ENCODE data around the gene TKT. TPM values are rescaled to one million over a fixed set of nuclear protein-coding genes. Genes with fewer than 3 reads are reported as not detected.

TKT gene
- total and polyA plus RNA-seq, 2 of the 13 experiments (the other 11 are each of a cell fraction or from before 2014, with no cell fraction given), result 150 to 238 TPM

DNA sequence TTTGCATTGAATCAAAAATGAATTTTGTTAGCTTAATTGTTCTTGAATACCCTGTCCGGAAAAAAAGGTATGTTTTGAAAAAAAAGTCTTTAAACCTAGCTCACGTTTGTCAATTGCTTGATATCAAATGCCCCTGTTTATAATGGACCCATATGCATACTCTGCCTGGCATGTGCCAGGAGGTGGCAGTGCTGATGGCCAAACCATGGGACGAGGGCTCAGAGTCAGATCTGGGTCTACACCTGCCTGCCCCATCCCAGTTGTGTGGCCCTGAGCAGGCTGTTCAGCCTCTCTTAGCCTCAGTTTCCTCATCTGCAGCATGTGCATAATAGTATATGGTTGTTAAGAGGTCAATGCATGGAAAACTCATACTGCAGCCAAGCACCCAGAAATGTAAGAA, 56.0 kb downstream of the TKT start (continued):
- TF ChIP-seq, protein P1, sequence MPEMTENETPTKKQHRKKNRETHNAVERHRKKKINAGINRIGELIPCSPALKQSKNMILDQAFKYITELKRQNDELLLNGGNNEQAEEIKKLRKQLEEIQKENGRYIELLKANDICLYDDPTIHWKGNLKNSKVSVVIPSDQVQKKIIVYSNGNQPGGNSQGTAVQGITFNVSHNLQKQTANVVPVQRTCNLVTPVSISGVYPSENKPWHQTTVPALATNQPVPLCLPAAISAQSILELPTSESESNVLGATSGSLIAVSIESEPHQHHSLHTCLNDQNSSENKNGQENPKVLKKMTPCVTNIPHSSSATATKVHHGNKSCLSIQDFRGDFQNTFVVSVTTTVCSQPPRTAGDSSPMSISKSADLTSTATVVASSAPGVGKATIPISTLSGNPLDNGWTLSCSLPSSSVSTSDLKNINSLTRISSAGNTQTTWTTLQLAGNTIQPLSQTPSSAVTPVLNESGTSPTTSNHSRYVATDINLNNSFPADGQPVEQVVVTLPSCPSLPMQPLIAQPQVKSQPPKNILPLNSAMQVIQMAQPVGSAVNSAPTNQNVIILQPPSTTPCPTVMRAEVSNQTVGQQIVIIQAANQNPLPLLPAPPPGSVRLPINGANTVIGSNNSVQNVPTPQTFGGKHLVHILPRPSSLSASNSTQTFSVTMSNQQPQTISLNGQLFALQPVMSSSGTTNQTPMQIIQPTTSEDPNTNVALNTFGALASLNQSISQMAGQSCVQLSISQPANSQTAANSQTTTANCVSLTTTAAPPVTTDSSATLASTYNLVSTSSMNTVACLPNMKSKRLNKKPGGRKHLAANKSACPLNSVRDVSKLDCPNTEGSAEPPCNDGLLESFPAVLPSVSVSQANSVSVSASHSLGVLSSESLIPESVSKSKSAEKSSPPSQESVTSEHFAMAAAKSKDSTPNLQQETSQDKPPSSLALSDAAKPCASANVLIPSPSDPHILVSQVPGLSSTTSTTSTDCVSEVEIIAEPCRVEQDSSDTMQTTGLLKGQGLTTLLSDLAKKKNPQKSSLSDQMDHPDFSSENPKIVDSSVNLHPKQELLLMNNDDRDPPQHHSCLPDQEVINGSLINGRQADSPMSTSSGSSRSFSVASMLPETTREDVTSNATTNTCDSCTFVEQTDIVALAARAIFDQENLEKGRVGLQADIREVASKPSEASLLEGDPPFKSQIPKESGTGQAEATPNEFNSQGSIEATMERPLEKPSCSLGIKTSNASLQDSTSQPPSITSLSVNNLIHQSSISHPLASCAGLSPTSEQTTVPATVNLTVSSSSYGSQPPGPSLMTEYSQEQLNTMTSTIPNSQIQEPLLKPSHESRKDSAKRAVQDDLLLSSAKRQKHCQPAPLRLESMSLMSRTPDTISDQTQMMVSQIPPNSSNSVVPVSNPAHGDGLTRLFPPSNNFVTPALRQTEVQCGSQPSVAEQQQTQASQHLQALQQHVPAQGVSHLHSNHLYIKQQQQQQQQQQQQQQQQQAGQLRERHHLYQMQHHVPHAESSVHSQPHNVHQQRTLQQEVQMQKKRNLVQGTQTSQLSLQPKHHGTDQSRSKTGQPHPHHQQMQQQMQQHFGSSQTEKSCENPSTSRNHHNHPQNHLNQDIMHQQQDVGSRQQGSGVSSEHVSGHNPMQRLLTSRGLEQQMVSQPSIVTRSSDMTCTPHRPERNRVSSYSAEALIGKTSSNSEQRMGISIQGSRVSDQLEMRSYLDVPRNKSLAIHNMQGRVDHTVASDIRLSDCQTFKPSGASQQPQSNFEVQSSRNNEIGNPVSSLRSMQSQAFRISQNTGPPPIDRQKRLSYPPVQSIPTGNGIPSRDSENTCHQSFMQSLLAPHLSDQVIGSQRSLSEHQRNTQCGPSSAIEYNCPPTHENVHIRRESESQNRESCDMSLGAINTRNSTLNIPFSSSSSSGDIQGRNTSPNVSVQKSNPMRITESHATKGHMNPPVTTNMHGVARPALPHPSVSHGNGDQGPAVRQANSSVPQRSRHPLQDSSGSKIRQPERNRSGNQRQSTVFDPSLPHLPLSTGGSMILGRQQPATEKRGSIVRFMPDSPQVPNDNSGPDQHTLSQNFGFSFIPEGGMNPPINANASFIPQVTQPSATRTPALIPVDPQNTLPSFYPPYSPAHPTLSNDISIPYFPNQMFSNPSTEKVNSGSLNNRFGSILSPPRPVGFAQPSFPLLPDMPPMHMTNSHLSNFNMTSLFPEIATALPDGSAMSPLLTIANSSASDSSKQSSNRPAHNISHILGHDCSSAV (CRISPR knock-in tag; IDR thresholded peaks at IDR 0.05; ENCODE audit: borderline replicate concordance), result no peak
- no peak for TF ChIP-seq ZNF777 (CRISPR knock-in tag; IDR thresholded peaks at IDR 0.05)
- TF ChIP-seq ELF4 (CRISPR knock-in tag; IDR thresholded peaks at IDR 0.05; ENCODE audit: borderline replicate concordance), result no peak

DNA sequence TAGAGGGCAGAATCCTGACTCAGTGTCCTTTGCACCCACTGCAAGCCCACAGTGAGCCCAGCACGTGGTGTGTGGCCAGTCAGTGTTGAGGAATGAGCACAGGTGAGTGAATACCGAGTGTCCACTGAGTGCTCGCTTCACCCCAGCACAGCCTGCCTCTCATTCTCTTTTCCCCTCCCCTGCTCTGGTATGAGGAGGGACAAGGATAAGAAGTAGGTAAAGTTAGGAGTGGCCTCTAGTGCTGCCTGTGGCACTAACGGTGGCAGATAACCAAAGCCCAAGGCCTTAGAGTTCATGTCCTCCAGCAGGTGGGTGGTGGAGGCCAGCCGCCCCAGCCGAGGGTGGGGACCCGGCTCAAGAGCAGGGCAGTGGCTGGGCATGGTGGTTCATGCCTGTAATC, 56.8 kb downstream of the TKT start:
- DNase-seq (ENCODE audit: low spot score) (no peak), FAIRE-seq (no peak), ATAC-seq (no peak)
- H3K36me3 ChIP-seq (replicated peaks in 1 of 2; ENCODE audit: control insufficient read depth in 1 of 2, insufficient read depth in 2 of 2, low read length in 2 of 2), result no peaks in the 10 kb centered on the region
- no peak overlapping the region for H2AFZ ChIP-seq (ENCODE audit: low read length)
- BruUV-seq (replicated peaks), result no TSS peak
- H3K4me2 ChIP-seq (ENCODE audit: low read depth, low read length), result 0 out of 2 replicates have a peak overlapping the region, but pooled peaks have one; percentile 54
- H3K9ac ChIP-seq (ENCODE audit: insufficient read depth, low read depth, low read length), result no peak overlapping the region
- intact Hi-C loops (cut with micrococcal nuclease; ENCODE audit: unreplicated experiment), result loop anchor here (5.0 kb wide), 1 partner anchor 513 kb away; no protein-coding TSS in a partner anchor
- ChIA-PET POLR2A (interaction anchor here (1.1 kb wide), 1 partner anchor 22 kb away, joined by 4 read pairs; no protein-coding TSS in a partner anchor), CTCF (ENCODE audit: low intra/inter-chr PET ratio, low total read pairs) (interaction anchor here (0.9 to 1.4 kb wide), 2 partner anchors 64 to 85 kb away, joined by 3 to 4 read pairs; no protein-coding TSS in a partner anchor)
- H3K9me3 ChIP-seq (ENCODE audit: low read length), result no peaks in the 10 kb centered on the region
- no peaks in the 10 kb centered on the region for H3K79me2 ChIP-seq (ENCODE audit: insufficient read depth, low read length)
- no peak overlapping the region for H3K27ac ChIP-seq (ENCODE audit: extremely low read length, insufficient read depth, low read length)
- 73% methylated on average over 7 of the region's 7 CpGs for WGBS (ENCODE audit: low lambda C conversion rate)
- H3K27me3 ChIP-seq (ENCODE audit: control insufficient read depth in 1 of 2, insufficient read depth in 2 of 2, low read length in 2 of 2), result no peaks in the 10 kb centered on the region
- H3K4me3 ChIP-seq (replicated peaks in 1 of 3; ENCODE audit: insufficient read depth in 1 of 3, low read depth in 2 of 3, low read length in 3 of 3), result no peak overlapping the region
- H3K4me1 ChIP-seq (ENCODE audit: insufficient read depth, low read length), result peaks cover 36% of the 10 kb centered on the region
- in situ Hi-C loops (cut with HindIII; ENCODE audit: extremely low pct_ligation_motif_present, low pct_unique_long_range_greater_than_20kb), result loop anchor here (5.0 kb wide), 1 partner anchor 67 kb away; the partner anchor contains the start of gene RFT1
- no peaks in the 10 kb centered on the region for H4K20me1 ChIP-seq (ENCODE audit: insufficient read depth, low read length)
- TF ChIP-seq FOXK2 (IDR thresholded peaks at IDR 0.05) (no peak), JUND (CRISPR knock-in tag; IDR thresholded peaks at IDR 0.05) (no peak), TAF15 (IDR thresholded peaks at IDR 0.05; ENCODE audit: low read depth, low read length, poor library complexity, severe bottlenecking) (no peak), CREM (IDR thresholded peaks at IDR 0.05) (no peak), CREM (CRISPR knock-in tag; IDR thresholded peaks at IDR 0.05) (no peak), KLF11 (CRISPR knock-in tag; IDR thresholded peaks at IDR 0.05) (no peak), TBX2 (CRISPR knock-in tag; IDR thresholded peaks at IDR 0.05; ENCODE audit: borderline replicate concordance) (no peak), ZNF44 (CRISPR knock-in tag; IDR thresholded peaks at IDR 0.05) (no peak), ZNF251 (CRISPR knock-in tag; IDR thresholded peaks at IDR 0.05) (no peak)
- TF ChIP-seq, protein P2, sequence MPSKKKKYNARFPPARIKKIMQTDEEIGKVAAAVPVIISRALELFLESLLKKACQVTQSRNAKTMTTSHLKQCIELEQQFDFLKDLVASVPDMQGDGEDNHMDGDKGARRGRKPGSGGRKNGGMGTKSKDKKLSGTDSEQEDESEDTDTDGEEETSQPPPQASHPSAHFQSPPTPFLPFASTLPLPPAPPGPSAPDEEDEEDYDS (CRISPR knock-in tag; IDR thresholded peaks at IDR 0.05), result no peak
